Measurements from ENCODE around the gene SLX4IP.
"Not testable (repeated sequence)": the region's sequence is repeated elsewhere in the genome, so short reads cannot be mapped to it uniquely, and the experiment has no call there.

Gene SLX4IP

GRCh38 chr20:10404959-10405530 is 30.1 kb upstream of the SLX4IP start:
- WGBS, 2 experiments, result 93 to 98% methylated on average over 3 of the region's 4 CpGs

GRCh38 chr20:10408108-10408813 is 26.8 kb upstream of the SLX4IP start:
- H3K27ac ChIP-seq (ENCODE audit: insufficient read depth, low read depth, low read length, poor library complexity, severe bottlenecking), result no peak overlapping the region
- no peaks in the 10 kb centered on the region for H3K4me1 ChIP-seq (ENCODE audit: control insufficient read depth, insufficient read depth, low read length)
- no peaks in the 10 kb centered on the region for H3K9me3 ChIP-seq (ENCODE audit: control insufficient read depth, low read length)
- no peaks in the 10 kb centered on the region for H3K36me3 ChIP-seq (ENCODE audit: control insufficient read depth, insufficient read depth, low read length)
- H3K27me3 ChIP-seq (ENCODE audit: control insufficient read depth, insufficient read depth, low read length, poor library complexity, severe bottlenecking), result no peaks in the 10 kb centered on the region
- no peak overlapping the region for H3K4me3 ChIP-seq (ENCODE audit: insufficient read depth, low read depth, low read length)
- WGBS, 2 experiments, result 86 to 93% methylated on average over 1 of the region's 2 CpGs

More at GRCh38 chr20:10404959-10405530, 30.1 kb upstream of the SLX4IP start:
- H3K27ac ChIP-seq (ENCODE audit: insufficient read depth, low read depth, low read length, poor library complexity, severe bottlenecking), result no peak overlapping the region
- no peaks in the 10 kb centered on the region for H3K36me3 ChIP-seq (ENCODE audit: control insufficient read depth, insufficient read depth, low read length)
- no peaks in the 10 kb centered on the region for H3K4me1 ChIP-seq (ENCODE audit: control insufficient read depth, insufficient read depth, low read length)
- H3K4me3 ChIP-seq (ENCODE audit: insufficient read depth, low read depth, low read length), result no peak overlapping the region
- no peaks in the 10 kb centered on the region for H3K9me3 ChIP-seq (ENCODE audit: control insufficient read depth, low read length)
- no peaks in the 10 kb centered on the region for H3K27me3 ChIP-seq (ENCODE audit: control insufficient read depth, insufficient read depth, low read length, poor library complexity, severe bottlenecking)

- Histone ChIP-seq H3K9me3 (ENCODE audit: control insufficient read depth, low read length) (no peaks in the 10 kb centered on the region), H3K4me1 (ENCODE audit: control insufficient read depth, insufficient read depth, low read length) (peaks cover 11% of the 10 kb centered on the region), H3K27me3 (ENCODE audit: control insufficient read depth, insufficient read depth, low read length, poor library complexity, severe bottlenecking) (no peaks in the 10 kb centered on the region), H3K36me3 (ENCODE audit: control insufficient read depth, insufficient read depth, low read length) (no peaks in the 10 kb centered on the region), H3K4me3 (ENCODE audit: insufficient read depth, low read depth, low read length) (no peak overlapping the region), H3K27ac (ENCODE audit: insufficient read depth, low read depth, low read length, poor library complexity, severe bottlenecking) (no peak overlapping the region)
- no CpG with 5 or more reads among the region's 1 CpG for WGBS, 2 experiments
Measured at GRCh38 chr20:10411673-10412072, 23.4 kb upstream of the SLX4IP start.

GRCh38 chr20:10412591-10413408 is 22.3 kb upstream of the SLX4IP start:
- H3K36me3 ChIP-seq (ENCODE audit: control insufficient read depth, insufficient read depth, low read length), result no peaks in the 10 kb centered on the region
- H3K4me1 ChIP-seq (ENCODE audit: control insufficient read depth, insufficient read depth, low read length), result peaks cover 11% of the 10 kb centered on the region
- H3K27me3 ChIP-seq (ENCODE audit: control insufficient read depth, insufficient read depth, low read length, poor library complexity, severe bottlenecking), result no peaks in the 10 kb centered on the region
- H3K4me3 ChIP-seq (ENCODE audit: insufficient read depth, low read depth, low read length), result no peak overlapping the region
- H3K9me3 ChIP-seq (ENCODE audit: control insufficient read depth, low read length), result no peaks in the 10 kb centered on the region
- WGBS, 2 experiments, result 91 to 98% methylated on average over 4 to 5 of the region's 5 CpGs
- H3K27ac ChIP-seq (ENCODE audit: insufficient read depth, low read depth, low read length, poor library complexity, severe bottlenecking), result no peak overlapping the region

GRCh38 chr20:10415013-10415650 is 20.0 kb upstream of the SLX4IP start:
- H3K4me1 ChIP-seq (ENCODE audit: control insufficient read depth, insufficient read depth, low read length), result peaks cover 11% of the 10 kb centered on the region
- H3K27me3 ChIP-seq (ENCODE audit: control insufficient read depth, insufficient read depth, low read length, poor library complexity, severe bottlenecking), result no peaks in the 10 kb centered on the region
- 83 to 88% methylated on average over 3 of the region's 3 CpGs for WGBS, 2 experiments
- H3K4me3 ChIP-seq (ENCODE audit: insufficient read depth, low read depth, low read length), result no peak overlapping the region
- H3K9me3 ChIP-seq (ENCODE audit: control insufficient read depth, low read length), result no peaks in the 10 kb centered on the region
- no peak overlapping the region for H3K27ac ChIP-seq (ENCODE audit: insufficient read depth, low read depth, low read length, poor library complexity, severe bottlenecking)
- no peaks in the 10 kb centered on the region for H3K36me3 ChIP-seq (ENCODE audit: control insufficient read depth, insufficient read depth, low read length)

GRCh38 chr20:10417218-10417617 is 17.9 kb upstream of the SLX4IP start:
- H3K4me1 ChIP-seq (ENCODE audit: control insufficient read depth, insufficient read depth, low read length), result peaks cover 11% of the 10 kb centered on the region
- H3K4me3 ChIP-seq (ENCODE audit: insufficient read depth, low read depth, low read length); H3K27ac ChIP-seq (ENCODE audit: insufficient read depth, low read depth, low read length, poor library complexity, severe bottlenecking); H3K9me3 ChIP-seq (ENCODE audit: control insufficient read depth, low read length); H3K36me3 ChIP-seq (ENCODE audit: control insufficient read depth, insufficient read depth, low read length); H3K27me3 ChIP-seq (ENCODE audit: control insufficient read depth, insufficient read depth, low read length, poor library complexity, severe bottlenecking): not testable (repeated sequence)
- 95 to 100% methylated on average over 2 of the region's 2 CpGs for WGBS, 2 experiments

- no peaks in the 10 kb centered on the region for H3K36me3 ChIP-seq (ENCODE audit: control insufficient read depth, insufficient read depth, low read length)
- no peaks in the 10 kb centered on the region for H3K27me3 ChIP-seq (ENCODE audit: control insufficient read depth, insufficient read depth, low read length, poor library complexity, severe bottlenecking)
- WGBS, 2 experiments, result 94 to 95% methylated on average over 5 of the region's 5 CpGs
- H3K27ac ChIP-seq (ENCODE audit: insufficient read depth, low read depth, low read length, poor library complexity, severe bottlenecking), result no peak overlapping the region
- H3K9me3 ChIP-seq (ENCODE audit: control insufficient read depth, low read length), result no peaks in the 10 kb centered on the region
- no peak overlapping the region for H3K4me3 ChIP-seq (ENCODE audit: insufficient read depth, low read depth, low read length)
- peaks cover 11% of the 10 kb centered on the region for H3K4me1 ChIP-seq (ENCODE audit: control insufficient read depth, insufficient read depth, low read length)
Measured at GRCh38 chr20:10419550-10420133, 15.5 kb upstream of the SLX4IP start.

- H3K27me3 ChIP-seq (ENCODE audit: control insufficient read depth, insufficient read depth, low read length, poor library complexity, severe bottlenecking), result no peaks in the 10 kb centered on the region
- no peaks in the 10 kb centered on the region for H3K36me3 ChIP-seq (ENCODE audit: control insufficient read depth, insufficient read depth, low read length)
- no peak overlapping the region for H3K27ac ChIP-seq (ENCODE audit: insufficient read depth, low read depth, low read length, poor library complexity, severe bottlenecking)
- H3K9me3 ChIP-seq (ENCODE audit: control insufficient read depth, low read length), result no peaks in the 10 kb centered on the region
- H3K4me1 ChIP-seq (ENCODE audit: control insufficient read depth, insufficient read depth, low read length), result no peaks in the 10 kb centered on the region
- WGBS, 2 experiments, result 100% methylated on average over 2 of the region's 2 CpGs; no CpG with 5 or more reads in 1 of the 2 experiments
- no peak overlapping the region for H3K4me3 ChIP-seq (ENCODE audit: insufficient read depth, low read depth, low read length)
Measured at GRCh38 chr20:10423735-10424134, 11.4 kb upstream of the SLX4IP start.

- 42 to 49% methylated on average over 3 of the region's 3 CpGs for WGBS, 2 experiments
- Histone ChIP-seq H3K27ac (ENCODE audit: insufficient read depth, low read depth, low read length, poor library complexity, severe bottlenecking) (no peak overlapping the region), H3K4me1 (ENCODE audit: control insufficient read depth, insufficient read depth, low read length) (no peaks in the 10 kb centered on the region), H3K4me3 (ENCODE audit: insufficient read depth, low read depth, low read length) (no peak overlapping the region), H3K9me3 (ENCODE audit: control insufficient read depth, low read length) (no peaks in the 10 kb centered on the region), H3K36me3 (ENCODE audit: control insufficient read depth, insufficient read depth, low read length) (no peaks in the 10 kb centered on the region), H3K27me3 (ENCODE audit: control insufficient read depth, insufficient read depth, low read length, poor library complexity, severe bottlenecking) (no peaks in the 10 kb centered on the region)
Measured at GRCh38 chr20:10427060-10427692, 7.9 kb upstream of the SLX4IP start.

Data from ectodermal cell (in vitro differentiated cells).